HUES48 (cell line): ENCODE results near the gene TESK2.

Experiments
- H3K27ac ChIP-seq: one replicate; pipeline ENCODE4 v1.7.0; 2013; ENCODE audit warnings: low read depth, low read length, inconsistent platforms
- H3K27me3 ChIP-seq: 2 replicates; pipeline ENCODE4 v1.6.1; 2013; ENCODE audit warnings: mild to moderate bottlenecking, low read length; ENCODE audit not compliant: control insufficient read depth, insufficient read depth
- H3K36me3 ChIP-seq: 2 replicates; pipeline ENCODE4 v1.6.1; 2013; ENCODE audit warnings: low read length; ENCODE audit not compliant: control insufficient read depth, insufficient read depth
- H3K4me1 ChIP-seq: 2 replicates; pipeline ENCODE4 v1.6.1; 2013; ENCODE audit warnings: mild to moderate bottlenecking, low read length; ENCODE audit not compliant: control insufficient read depth, insufficient read depth
- H3K4me3 ChIP-seq: 2 replicates; pipeline ENCODE4 v1.5.1; 2013; ENCODE audit warnings: mild to moderate bottlenecking, low read depth, low read length
- H3K9ac ChIP-seq: 2 replicates; pipeline ENCODE4 v1.6.1; 2013; ENCODE audit warnings: mild to moderate bottlenecking, low read depth, low read length, moderate library complexity
- H3K9me3 ChIP-seq: 2 replicates; pipeline ENCODE4 v1.6.1; 2013; ENCODE audit warnings: low read length; ENCODE audit not compliant: control insufficient read depth, insufficient read depth

The TESK2 gene

DNA sequence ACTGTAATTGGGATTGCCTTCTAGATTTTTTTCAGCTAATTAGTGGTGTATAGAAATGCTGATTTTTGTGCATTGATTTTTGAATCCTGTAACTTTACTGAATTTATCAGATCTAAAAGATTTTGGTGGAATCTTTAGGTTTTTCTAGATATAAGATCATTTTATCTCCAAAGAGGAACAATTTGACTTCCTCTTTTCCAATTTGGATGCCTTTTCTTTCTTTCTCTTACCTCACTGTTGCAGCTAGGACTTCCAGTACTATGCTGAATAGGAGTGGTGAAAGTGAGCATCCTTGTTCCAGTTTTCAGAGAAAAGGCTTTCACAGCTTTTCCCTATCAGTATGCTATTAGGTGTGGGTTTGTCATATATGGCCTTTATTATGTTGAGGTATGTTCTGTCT, 53.6 kb downstream of the TESK2 start:
- H3K9ac ChIP-seq = no peak overlapping the region
- H3K4me1 ChIP-seq = no peaks in the 10 kb centered on the region

DNA sequence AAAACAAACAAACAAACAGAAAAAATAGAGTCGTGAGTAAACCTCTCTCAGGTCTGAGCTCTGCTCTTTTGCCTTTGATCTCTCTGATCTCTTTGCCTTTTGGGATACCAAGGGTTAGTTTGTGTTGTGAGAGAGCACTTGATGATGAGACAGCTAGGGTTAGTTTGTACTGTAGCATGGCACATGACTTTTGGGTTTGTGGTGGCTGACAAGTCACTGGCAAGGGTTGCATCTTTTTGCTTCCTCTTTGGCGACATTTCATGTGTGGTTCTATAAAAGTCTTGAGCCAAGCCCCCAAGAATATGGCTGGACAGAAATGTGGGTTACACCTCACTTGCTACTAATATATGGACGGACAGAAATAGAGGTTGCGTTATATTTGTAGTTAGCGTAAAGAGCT, 60.5 kb downstream of the TESK2 start:
- no peaks in the 10 kb centered on the region for H3K27me3 ChIP-seq
- no peaks in the 10 kb centered on the region for H3K9me3 ChIP-seq
- H3K4me3 ChIP-seq = no peak overlapping the region
- no peak overlapping the region for H3K27ac ChIP-seq
- H3K9ac ChIP-seq = no peak overlapping the region
- no peaks in the 10 kb centered on the region for H3K36me3 ChIP-seq
- H3K4me1 ChIP-seq = no peaks in the 10 kb centered on the region

More for the DNA sequence above, 53.6 kb downstream of the TESK2 start:
- Histone ChIP-seq H3K9me3 (no peaks in the 10 kb centered on the region), H3K27ac (no peak overlapping the region), H3K27me3 (no peaks in the 10 kb centered on the region), H3K4me3 (no peak overlapping the region), H3K36me3 (no peaks in the 10 kb centered on the region)

DNA sequence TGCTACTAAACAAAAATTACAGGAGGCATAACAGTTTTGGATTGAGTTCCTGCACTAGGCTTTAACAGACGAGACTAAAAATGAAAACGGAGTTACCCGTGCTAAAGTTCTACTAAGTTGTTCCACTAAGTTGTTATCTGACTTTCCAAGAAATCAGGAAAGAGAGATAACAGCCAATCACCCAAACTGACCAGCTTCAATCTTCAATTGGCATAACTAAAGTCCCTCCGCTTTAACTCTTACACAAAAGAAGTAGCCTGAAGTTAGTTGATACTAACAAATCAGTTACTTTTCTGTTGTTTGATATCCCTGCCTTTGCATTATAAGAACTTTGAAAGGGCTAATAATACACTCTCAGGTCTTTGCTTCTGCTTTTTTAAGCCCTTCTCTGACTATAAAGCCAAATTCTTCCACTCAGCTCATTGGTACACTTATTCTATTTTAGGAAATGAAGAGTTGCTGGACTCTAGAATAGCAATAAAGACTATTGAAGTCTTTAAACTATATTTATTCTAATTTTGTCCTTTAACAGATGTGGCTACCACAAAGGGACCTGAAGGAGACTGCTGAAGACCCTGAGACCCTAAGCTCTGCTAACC, 61.3 kb downstream of the TESK2 start:
- Histone ChIP-seq H3K4me3 (no peak overlapping the region), H3K27ac (no peak overlapping the region), H3K9ac (no peak overlapping the region), H3K36me3 (no peaks in the 10 kb centered on the region), H3K9me3 (no peaks in the 10 kb centered on the region), H3K4me1 (no peaks in the 10 kb centered on the region), H3K27me3 (no peaks in the 10 kb centered on the region)

DNA sequence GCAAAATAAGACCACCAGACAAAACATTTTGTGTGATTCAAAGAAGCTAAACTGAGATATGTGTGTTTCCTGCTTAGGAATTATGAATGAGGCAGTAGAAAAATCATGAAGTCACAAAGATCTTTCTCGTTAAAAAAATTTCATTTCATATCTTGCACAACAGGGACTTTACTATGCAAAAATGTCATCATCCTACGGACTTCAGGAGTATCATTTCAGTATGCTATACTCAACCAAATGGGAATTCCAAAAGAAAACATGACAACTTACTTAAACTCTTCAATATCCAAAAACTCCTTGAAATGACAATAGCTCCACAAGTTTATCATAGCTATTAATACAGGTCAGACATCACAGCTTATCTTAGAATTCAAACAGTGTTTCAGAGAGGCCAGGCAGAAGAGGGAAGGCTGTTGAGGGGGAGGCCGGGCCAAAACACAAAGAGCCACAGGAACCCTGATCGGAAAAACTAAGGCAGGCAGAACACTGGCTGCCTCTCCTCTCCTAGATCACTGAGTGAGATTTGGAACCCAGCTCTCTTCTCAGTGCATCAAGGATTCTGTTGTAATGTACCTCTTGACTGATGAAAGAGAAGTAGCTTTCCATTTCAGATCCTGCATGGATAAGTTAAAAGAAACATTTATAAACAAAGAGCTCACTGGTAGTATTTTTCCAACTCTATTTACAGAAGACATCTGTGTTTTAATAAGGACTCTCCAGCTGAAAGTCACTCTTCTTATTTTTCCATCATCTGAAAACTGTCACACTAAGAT, 66.9 kb downstream of the TESK2 start:
- Histone ChIP-seq H3K36me3 (no peaks in the 10 kb centered on the region), H3K27ac (no peak overlapping the region)

DNA sequence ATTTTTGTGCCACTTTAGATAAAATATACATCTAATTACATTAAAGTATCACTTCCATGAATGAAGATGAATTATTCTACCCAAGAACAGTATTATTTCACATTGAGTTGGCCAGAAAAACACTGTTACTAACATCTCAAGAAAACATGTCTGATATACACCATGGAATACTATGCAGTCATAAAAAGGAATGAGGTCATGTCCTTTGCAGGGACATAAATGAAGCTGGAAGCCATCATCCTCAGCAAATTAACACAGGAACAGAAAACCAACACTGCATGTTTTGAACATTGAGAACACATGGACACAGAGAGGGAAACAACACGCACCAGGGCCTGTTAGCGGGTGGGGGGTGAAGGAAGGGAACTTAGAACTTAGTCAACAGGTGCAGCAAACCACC, 69.0 kb downstream of the TESK2 start:
- no peaks in the 10 kb centered on the region for H3K4me1 ChIP-seq
- no peaks in the 10 kb centered on the region for H3K36me3 ChIP-seq
- H3K27me3 ChIP-seq = no peaks in the 10 kb centered on the region
- no peak overlapping the region for H3K4me3 ChIP-seq
- H3K9me3 ChIP-seq = peaks cover 2% of the 10 kb centered on the region; the same call in 1 of the 2 replicates
- H3K27ac ChIP-seq = no peak overlapping the region
- H3K9ac ChIP-seq = no peak overlapping the region

More for the DNA sequence above, 66.9 kb downstream of the TESK2 start:
- H3K9me3 ChIP-seq = peaks cover 2% of the 10 kb centered on the region; the same call in 1 of the 2 replicates
- H3K4me1 ChIP-seq = no peaks in the 10 kb centered on the region
- H3K27me3 ChIP-seq = no peaks in the 10 kb centered on the region
- no peak overlapping the region for H3K9ac ChIP-seq
- H3K4me3 ChIP-seq = no peak overlapping the region

DNA sequence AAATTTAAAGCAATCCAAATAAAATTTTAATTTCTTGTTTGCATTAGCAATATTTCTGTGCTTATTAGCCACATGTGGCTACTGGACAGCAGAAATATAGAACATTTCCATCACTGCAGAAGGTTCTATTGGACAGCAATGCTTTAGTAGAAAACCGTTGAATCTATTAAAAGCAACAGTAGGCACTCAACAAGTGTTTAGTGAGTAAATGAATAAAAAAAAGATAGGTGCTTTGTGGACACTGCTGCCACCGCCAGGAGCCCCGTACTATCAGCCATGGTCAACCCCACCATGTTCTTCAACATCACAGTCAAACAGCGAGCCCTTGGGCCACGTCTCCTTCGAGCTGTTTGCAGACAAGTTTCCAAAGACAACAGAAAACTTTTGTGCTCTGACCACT, 76.2 kb downstream of the TESK2 start:
- H3K4me3 ChIP-seq = no peak overlapping the region
- H3K36me3 ChIP-seq = no peaks in the 10 kb centered on the region
- no peaks in the 10 kb centered on the region for H3K4me1 ChIP-seq
- no peaks in the 10 kb centered on the region for H3K9me3 ChIP-seq
- H3K9ac ChIP-seq = no peak overlapping the region
- H3K27me3 ChIP-seq = no peaks in the 10 kb centered on the region
- H3K27ac ChIP-seq = no peak overlapping the region

DNA sequence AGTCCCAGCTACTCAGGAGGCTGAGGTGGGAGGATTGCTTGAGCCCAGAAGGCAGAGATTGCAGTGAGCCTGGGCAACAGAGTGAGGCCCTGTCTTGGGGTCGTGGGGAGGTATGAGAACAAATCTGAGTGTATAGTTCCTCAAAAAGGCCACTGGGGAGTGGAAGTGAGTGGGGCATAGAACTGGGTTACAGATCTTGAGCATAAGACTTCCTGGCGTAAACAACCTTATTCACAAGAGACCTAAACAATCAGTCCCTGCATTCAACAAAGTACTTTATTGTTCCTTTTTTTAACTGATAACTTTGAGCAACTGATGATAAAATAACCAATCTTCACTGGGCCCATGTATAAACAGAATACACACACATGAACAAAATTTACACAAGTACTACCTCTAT, 78.1 kb downstream of the TESK2 start:
- Histone ChIP-seq H3K4me3 (no peak overlapping the region), H3K9ac (no peak overlapping the region), H3K4me1 (no peaks in the 10 kb centered on the region), H3K27ac (no peak overlapping the region), H3K9me3 (no peaks in the 10 kb centered on the region), H3K27me3 (no peaks in the 10 kb centered on the region), H3K36me3 (no peaks in the 10 kb centered on the region)

DNA sequence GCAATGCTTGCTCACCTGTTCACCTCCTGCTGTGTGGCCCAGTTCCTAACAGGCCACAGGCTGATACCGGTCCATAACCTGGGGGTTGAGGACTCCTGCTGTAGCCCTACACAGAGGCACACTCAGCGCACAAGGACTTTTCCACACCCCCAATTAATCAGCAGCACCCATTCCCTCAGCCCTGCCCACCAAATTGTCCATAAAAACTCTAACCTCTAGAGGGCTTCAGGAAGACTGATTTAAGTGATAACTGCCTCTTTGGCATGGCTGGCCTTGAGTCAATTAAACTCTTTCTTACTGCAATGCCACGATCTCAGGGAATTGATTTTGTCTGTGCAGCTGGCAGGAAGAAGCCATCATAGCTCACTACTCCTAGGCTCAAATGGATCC, 79.5 kb downstream of the TESK2 start:
- Histone ChIP-seq H3K27ac (no peak overlapping the region), H3K4me3 (no peak overlapping the region), H3K9ac (no peak overlapping the region)

DNA sequence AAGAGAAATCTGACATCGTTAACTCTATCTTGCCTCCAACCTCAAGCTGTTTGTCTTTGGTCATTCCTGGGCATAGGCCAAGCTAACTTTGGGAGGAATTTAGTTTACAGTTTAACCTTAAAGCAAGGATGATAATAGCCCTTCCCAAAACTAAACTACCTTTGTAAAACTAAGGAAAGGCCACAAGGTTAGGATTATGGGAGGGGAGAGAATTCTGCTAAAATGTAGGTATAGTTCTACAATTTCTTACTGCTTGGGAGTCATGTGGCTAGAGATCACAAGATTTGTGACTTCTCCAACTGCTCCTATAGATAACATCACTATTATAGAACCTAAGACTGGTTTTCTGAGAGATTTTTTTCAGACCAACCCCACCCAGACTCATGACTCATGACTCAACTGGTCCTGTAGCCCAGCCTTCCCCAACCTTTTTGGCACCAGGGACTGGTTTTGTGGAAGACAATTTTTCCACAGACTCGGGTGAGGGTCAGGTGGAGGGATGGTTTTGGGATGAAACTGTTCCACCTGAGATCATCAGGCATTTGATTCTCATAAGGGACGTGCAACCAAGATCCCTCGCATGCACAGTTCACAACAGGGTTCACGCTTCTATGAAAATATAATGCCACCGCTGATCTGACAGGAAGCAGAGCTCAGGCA, 80.0 kb downstream of the TESK2 start:
- Histone ChIP-seq H3K9ac (no peak overlapping the region), H3K27me3 (no peaks in the 10 kb centered on the region), H3K36me3 (no peaks in the 10 kb centered on the region), H3K9me3 (no peaks in the 10 kb centered on the region), H3K27ac (no peak overlapping the region), H3K4me3 (no peak overlapping the region), H3K4me1 (no peaks in the 10 kb centered on the region)

More for the DNA sequence above, 79.5 kb downstream of the TESK2 start:
- Histone ChIP-seq H3K9me3 (no peaks in the 10 kb centered on the region), H3K27me3 (no peaks in the 10 kb centered on the region), H3K4me1 (no peaks in the 10 kb centered on the region), H3K36me3 (no peaks in the 10 kb centered on the region)

DNA sequence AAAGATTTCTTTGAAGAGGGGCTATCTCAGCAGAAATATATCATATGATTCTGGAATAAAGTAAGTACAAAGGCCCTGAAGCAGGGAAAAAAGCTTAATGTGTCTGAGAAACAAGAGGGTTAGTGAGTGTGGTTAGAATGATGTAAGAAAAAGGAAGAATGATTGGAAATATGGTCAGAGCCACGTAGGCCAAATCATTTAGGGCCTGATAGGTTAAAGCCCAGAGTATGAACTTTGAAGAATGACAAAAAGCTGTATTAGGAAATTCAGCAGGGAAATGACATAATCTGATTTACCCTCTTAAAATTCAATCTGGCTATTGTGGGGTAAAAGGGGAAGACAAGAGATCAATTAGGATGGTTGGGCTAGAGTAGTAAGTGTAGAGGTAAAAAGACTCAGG, 81.7 kb downstream of the TESK2 start:
- Histone ChIP-seq H3K4me3 (no peak overlapping the region), H3K27ac (no peak overlapping the region), H3K9me3 (no peaks in the 10 kb centered on the region), H3K36me3 (no peaks in the 10 kb centered on the region), H3K9ac (no peak overlapping the region), H3K27me3 (no peaks in the 10 kb centered on the region), H3K4me1 (no peaks in the 10 kb centered on the region)

DNA sequence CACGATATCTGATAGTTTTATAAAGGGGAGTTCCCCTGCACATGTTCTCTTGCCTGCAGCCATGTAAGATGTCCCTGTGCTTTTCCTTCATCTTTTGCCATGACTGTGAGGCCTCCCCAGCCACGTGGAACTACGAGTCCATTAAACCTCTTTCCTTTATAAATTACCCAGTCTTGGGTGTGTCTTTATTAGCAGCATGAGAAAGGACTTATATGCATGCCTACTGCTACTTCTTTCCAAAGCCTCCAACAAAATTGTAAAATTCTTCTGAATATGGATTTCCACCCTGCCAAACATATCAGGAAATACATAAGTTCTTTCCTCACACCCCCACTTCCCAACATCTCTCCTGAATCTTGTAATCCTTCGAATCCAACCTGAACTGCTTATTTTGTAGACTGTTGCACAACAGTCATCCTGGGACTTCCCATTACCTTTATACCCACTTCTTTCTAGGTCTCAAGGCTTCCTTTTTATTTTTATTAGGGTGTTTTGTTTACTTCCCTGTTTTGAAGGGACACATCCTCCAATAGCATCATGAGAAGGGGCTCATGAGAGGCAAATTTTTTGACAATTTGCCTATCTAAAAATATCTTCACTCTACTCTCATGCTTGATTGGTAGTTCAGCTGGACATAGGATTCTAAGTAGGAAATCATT, 83.2 kb downstream of the TESK2 start:
- H3K27ac ChIP-seq = no peak overlapping the region
- no peaks in the 10 kb centered on the region for H3K36me3 ChIP-seq
- no peaks in the 10 kb centered on the region for H3K27me3 ChIP-seq
- H3K9ac ChIP-seq = no peak overlapping the region
- no peaks in the 10 kb centered on the region for H3K4me1 ChIP-seq
- no peaks in the 10 kb centered on the region for H3K9me3 ChIP-seq
- H3K4me3 ChIP-seq = no peak overlapping the region
